ENCODE measurements around the gene PTDSS2. TPM values are rescaled to one million over a fixed set of nuclear protein-coding genes. Genes with fewer than 3 reads are reported as not detected.

Gene PTDSS2
- polyA plus RNA-seq, 2 of the 4 experiments (the other 2 are of a cell fraction): 23.4 to 38.9 TPM

DNA sequence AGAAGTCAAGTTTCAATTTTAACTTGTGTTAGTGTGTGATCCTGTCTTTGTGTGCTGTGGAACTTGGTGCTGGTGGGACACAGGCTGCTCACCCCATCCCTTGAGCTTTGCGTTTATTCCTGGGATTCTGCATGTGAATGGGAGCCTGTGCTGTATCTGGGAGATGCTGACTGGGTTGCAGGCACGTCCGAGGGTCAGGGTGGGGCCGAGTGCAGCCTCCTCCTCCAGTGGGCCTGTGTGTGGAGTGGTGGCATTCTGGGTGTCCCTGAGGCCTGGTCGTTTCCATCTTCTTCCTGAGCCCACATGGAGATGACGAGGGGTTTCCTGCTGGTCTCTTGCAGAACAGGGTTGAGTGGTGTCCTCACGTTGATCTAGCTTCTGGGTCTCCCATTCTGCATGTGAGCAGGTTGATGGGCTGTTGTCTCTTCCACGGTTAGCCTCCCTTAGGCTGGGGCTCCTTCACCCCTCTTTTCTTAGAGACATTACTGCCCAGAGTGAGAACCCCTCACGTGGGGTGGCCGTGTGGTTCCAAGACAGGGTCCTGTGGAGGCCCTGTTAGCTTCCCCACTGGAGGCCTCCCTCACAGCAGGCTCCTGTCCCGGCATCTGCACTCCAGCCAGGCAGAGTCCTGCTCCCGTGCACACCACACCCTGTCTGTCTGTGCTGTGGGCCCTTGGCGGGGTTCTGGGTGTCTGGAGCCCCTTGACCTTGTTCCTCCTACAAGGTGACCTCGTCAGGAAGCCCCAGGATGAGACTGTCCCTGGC is 4.9 kb downstream of the PTDSS2 start:
- ChIA-PET POLR2A (no interaction called here), CTCF (interaction anchor here (2.0 to 8.4 kb wide), 2 partner anchors 11 to 48 kb away, joined by 4 to 112 read pairs; no protein-coding TSS in a partner anchor)
- H3K4me3 ChIP-seq: no peak overlapping the region
- H3K4me1 ChIP-seq: peaks cover 15% of the 10 kb centered on the region
- no peak overlapping the region for H3K4me2 ChIP-seq
- H3K27ac ChIP-seq: no peak overlapping the region
- no peak for ATAC-seq
- TF ChIP-seq EHMT2 (IDR thresholded peaks at IDR 0.05; ENCODE audit: low read depth) (no peak), REST (IDR thresholded peaks at IDR 0.05) (no peak), CHD4 (IDR thresholded peaks at IDR 0.05; ENCODE audit: borderline replicate concordance) (no peak), EHF (CRISPR knock-in tag; IDR thresholded peaks at IDR 0.05) (no peak), ZSCAN20 (CRISPR knock-in tag; IDR thresholded peaks at IDR 0.05) (no peak), POLR2AphosphoS2 (conservative IDR thresholded peaks at IDR 0.05; ENCODE audit: low read length) (no peak), RNF2 (IDR thresholded peaks at IDR 0.05; ENCODE audit: borderline replicate concordance, low read depth) (no peak), MAFK (IDR thresholded peaks at IDR 0.05; ENCODE audit: partially characterized antibody) (no peak), KDM1A (IDR thresholded peaks at IDR 0.05; ENCODE audit: low read depth) (no peak), RARB (CRISPR knock-in tag; IDR thresholded peaks at IDR 0.05) (no peak), HES2 (IDR thresholded peaks at IDR 0.05) (no peak)
- TF ChIP-seq, protein P1, sequence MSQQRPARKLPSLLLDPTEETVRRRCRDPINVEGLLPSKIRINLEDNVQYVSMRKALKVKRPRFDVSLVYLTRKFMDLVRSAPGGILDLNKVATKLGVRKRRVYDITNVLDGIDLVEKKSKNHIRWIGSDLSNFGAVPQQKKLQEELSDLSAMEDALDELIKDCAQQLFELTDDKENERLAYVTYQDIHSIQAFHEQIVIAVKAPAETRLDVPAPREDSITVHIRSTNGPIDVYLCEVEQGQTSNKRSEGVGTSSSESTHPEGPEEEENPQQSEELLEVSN (IDR thresholded peaks at IDR 0.05; ENCODE audit: borderline replicate concordance, low read depth): no peak
- no peak for FAIRE-seq
- H3K9me3 ChIP-seq: no peaks in the 10 kb centered on the region
- 79% methylated on average over 14 of the region's 14 CpGs for WGBS (ENCODE audit: missing lambda C conversion rate)
- no peak for DNase-seq (ENCODE audit: low read depth in 1 of 2, low spot score in 1 of 2)

DNA sequence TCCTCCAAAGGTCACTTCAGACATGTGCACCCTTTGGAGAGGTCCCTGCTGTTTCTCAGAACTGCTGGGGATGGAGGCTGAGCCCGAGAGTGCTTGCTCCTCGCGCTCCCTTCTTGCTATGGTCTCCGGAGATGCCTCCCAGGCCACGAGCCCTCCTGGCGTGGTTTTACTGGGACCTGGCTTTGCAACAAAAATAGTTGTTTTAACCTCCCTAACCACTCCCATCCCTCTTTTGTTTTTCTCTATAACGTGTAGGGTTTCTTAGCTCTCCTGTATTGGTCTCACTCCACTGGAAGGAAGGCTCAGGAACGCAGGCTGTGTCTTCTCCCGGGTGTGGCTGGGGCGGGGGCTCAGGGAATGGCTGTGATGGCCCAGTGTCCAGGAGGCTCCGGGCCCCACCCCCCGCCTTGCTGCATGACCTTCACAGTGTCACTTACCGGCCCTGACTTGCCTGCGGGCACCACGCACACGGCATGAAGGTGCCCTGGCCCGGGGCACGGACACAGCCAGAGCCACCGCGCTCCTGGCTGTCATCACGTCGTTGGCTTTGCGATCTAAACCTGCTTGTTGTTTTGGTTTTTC is 5.6 kb downstream of the PTDSS2 start:
- CTCF ChIA-PET: interaction anchor here (0.6 to 2.0 kb wide), 4 partner anchors 8 to 248 kb away, joined by 3 to 5 read pairs (median 4); no protein-coding TSS in a partner anchor
- DNase-seq (ENCODE audit: low read depth in 1 of 2, low spot score in 1 of 2): no peak

DNA sequence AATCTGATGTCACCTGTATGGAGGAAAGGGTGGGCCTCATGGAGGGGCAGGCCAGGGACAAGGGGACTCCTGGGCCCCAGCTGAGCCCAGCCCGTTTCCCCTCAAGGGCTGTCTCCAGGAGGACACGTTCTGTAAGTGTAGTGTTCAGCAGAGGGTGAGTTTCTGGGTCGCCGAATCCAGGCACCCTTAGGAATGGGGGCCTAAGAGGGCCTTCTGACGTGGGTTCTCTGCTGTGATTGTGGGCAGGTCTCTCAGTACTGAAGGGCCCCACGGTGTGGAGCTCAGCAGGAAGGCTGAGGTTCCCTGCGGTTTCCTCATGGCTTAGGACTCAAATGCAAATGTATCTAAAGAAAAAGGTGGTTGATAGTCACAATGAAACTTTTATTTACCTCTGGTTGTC is 6.5 kb downstream of the PTDSS2 start:
- no peaks in the 10 kb centered on the region for H3K9me3 ChIP-seq
- CTCF ChIA-PET: interaction anchor here (1.0 to 1.7 kb wide), 2 partner anchors 8 to 206 kb away, joined by 3 to 5 read pairs; no protein-coding TSS in a partner anchor
- no peak overlapping the region for H3K4me3 ChIP-seq
- WGBS (ENCODE audit: missing lambda C conversion rate): 81% methylated on average over 7 of the region's 7 CpGs
- no peak for FAIRE-seq
- DNase-seq (ENCODE audit: low read depth in 1 of 2, low spot score in 1 of 2): no peak
- no peak overlapping the region for H3K4me2 ChIP-seq
- ATAC-seq: no peak
- POLR2A ChIA-PET: no interaction called here
- H3K27ac ChIP-seq: no peak overlapping the region
- H3K4me1 ChIP-seq: peaks cover 23% of the 10 kb centered on the region
- TF ChIP-seq BCL3 (IDR thresholded peaks at IDR 0.05) (no peak), CBX8 (IDR thresholded peaks at IDR 0.05) (no peak), CBX2 (IDR thresholded peaks at IDR 0.05; ENCODE audit: borderline replicate concordance, low read depth) (no peak), ZNF302 (CRISPR knock-in tag; IDR thresholded peaks at IDR 0.05) (no peak), RARB (CRISPR knock-in tag; IDR thresholded peaks at IDR 0.05) (no peak), TP53 (CRISPR knock-in tag; IDR thresholded peaks at IDR 0.05) (no peak), JUNB (IDR thresholded peaks at IDR 0.05) (no peak), MYC (IDR thresholded peaks at IDR 0.05; ENCODE audit: borderline replicate concordance, low read length) (no peak), FOXS1 (CRISPR knock-in tag; IDR thresholded peaks at IDR 0.05) (no peak), PBX3 (IDR thresholded peaks at IDR 0.05) (no peak), EHMT2 (IDR thresholded peaks at IDR 0.05; ENCODE audit: low read depth) (no peak)

More for the DNA sequence above, 5.6 kb downstream of the PTDSS2 start:
- no peak for ATAC-seq
- no peak for FAIRE-seq
- no peak overlapping the region for H3K27ac ChIP-seq
- POLR2A ChIA-PET: no interaction called here
- H3K4me3 ChIP-seq: no peak overlapping the region
- TF ChIP-seq ATOH8 (CRISPR knock-in tag; IDR thresholded peaks at IDR 0.05; ENCODE audit: low read depth) (no peak), FOSL2 (IDR thresholded peaks at IDR 0.05) (no peak), FOSL2 (CRISPR knock-in tag; IDR thresholded peaks at IDR 0.05) (no peak), GATA3 (IDR thresholded peaks at IDR 0.05; ENCODE audit: borderline replicate concordance) (no peak)
- 91% methylated on average over 23 of the region's 23 CpGs for WGBS (ENCODE audit: missing lambda C conversion rate)
- H3K4me1 ChIP-seq: peaks cover 22% of the 10 kb centered on the region
- no peaks in the 10 kb centered on the region for H3K9me3 ChIP-seq
- H3K4me2 ChIP-seq: no peak overlapping the region
